ENCODE measurements around the gene NEU2. TPM values are rescaled to one million over a fixed set of nuclear protein-coding genes. Genes with fewer than 3 reads are reported as not detected.

The NEU2 gene
- total RNA-seq, 6 donors from 2014 or later = not detected

- Histone ChIP-seq H3K27ac (no peak overlapping the region), H3K9me3 (no peaks in the 10 kb centered on the region), H3K36me3 (no peaks in the 10 kb centered on the region), H3K4me1 (no peaks in the 10 kb centered on the region), H3K27me3 (no peaks in the 10 kb centered on the region), H3K4me3 (no peak overlapping the region)
- TF ChIP-seq POLR2AphosphoS5 (IDR thresholded peaks at IDR 0.05) (no peak), EP300 (IDR thresholded peaks at IDR 0.05) (no peak), CTCF (IDR thresholded peaks at IDR 0.05) (no peak), POLR2A (IDR thresholded peaks at IDR 0.05) (no peak)
- WGBS, 2 donors = 88 to 97% methylated on average over 9 of the region's 9 CpGs
- DNase-seq = no peak
- no peak for ATAC-seq (ENCODE audit: low FRiP score in 2 of 2)
Observed at GRCh38 chr2:233029321-233029720, 3.2 kb upstream of the NEU2 start.

- H3K4me1 ChIP-seq = no peaks in the 10 kb centered on the region
- TF ChIP-seq CTCF (IDR thresholded peaks at IDR 0.05) (no peak), POLR2A (IDR thresholded peaks at IDR 0.05) (no peak), POLR2AphosphoS5 (IDR thresholded peaks at IDR 0.05) (no peak), EP300 (IDR thresholded peaks at IDR 0.05) (no peak)
- H3K4me3 ChIP-seq = no peak overlapping the region
- H3K9me3 ChIP-seq = no peaks in the 10 kb centered on the region
- H3K36me3 ChIP-seq = no peaks in the 10 kb centered on the region
- no peak for DNase-seq
- 84 to 91% methylated on average over 27 of the region's 27 CpGs for WGBS, 2 donors
- H3K27me3 ChIP-seq = no peaks in the 10 kb centered on the region
- no peak for ATAC-seq (ENCODE audit: low FRiP score in 2 of 2)
- no peak overlapping the region for H3K27ac ChIP-seq
Observed at GRCh38 chr2:233031556-233032500, 644 bp upstream of the NEU2 start.

- 73 to 74% methylated on average over 8 to 9 of the region's 9 CpGs for WGBS, 2 donors
- Histone ChIP-seq H3K4me3 (no peak overlapping the region), H3K36me3 (no peaks in the 10 kb centered on the region), H3K4me1 (no peaks in the 10 kb centered on the region), H3K27ac (no peak overlapping the region), H3K27me3 (no peaks in the 10 kb centered on the region), H3K9me3 (no peaks in the 10 kb centered on the region)
- no peak for TF ChIP-seq POLR2A (IDR thresholded peaks at IDR 0.05)
- TF ChIP-seq CTCF (IDR thresholded peaks at IDR 0.05) = no peak
- no peak for TF ChIP-seq POLR2AphosphoS5 (IDR thresholded peaks at IDR 0.05)
- no peak for TF ChIP-seq EP300 (IDR thresholded peaks at IDR 0.05)
- ATAC-seq (ENCODE audit: low FRiP score in 2 of 2) (no peak), DNase-seq (no peak)
Observed at GRCh38 chr2:233033672-233034071, 1.2 kb downstream of the NEU2 start.

GRCh38 chr2:233034091-233034882, 1.8 kb downstream of the NEU2 start:
- no peaks in the 10 kb centered on the region for H3K36me3 ChIP-seq
- H3K4me1 ChIP-seq = no peaks in the 10 kb centered on the region
- ATAC-seq (ENCODE audit: low FRiP score in 2 of 2) = peak in 1 of 2 donors; percentile 17

More at GRCh38 chr2:233034091-233034882, 1.8 kb downstream of the NEU2 start:
- DNase-seq = peak in 1 of 2 donors; percentile 72
- WGBS, 2 donors = 94 to 98% methylated on average over 12 to 37 of the region's 37 CpGs
- no peak overlapping the region for H3K4me3 ChIP-seq
- no peaks in the 10 kb centered on the region for H3K9me3 ChIP-seq
- TF ChIP-seq EP300 (IDR thresholded peaks at IDR 0.05) = no peak
- no peak for TF ChIP-seq CTCF (IDR thresholded peaks at IDR 0.05)
- TF ChIP-seq POLR2AphosphoS5 (IDR thresholded peaks at IDR 0.05) = no peak
- no peak for TF ChIP-seq POLR2A (IDR thresholded peaks at IDR 0.05)
- H3K27me3 ChIP-seq = no peaks in the 10 kb centered on the region
- H3K27ac ChIP-seq = no peak overlapping the region

Measured in upper lobe of left lung (tissue), 6 donors.